ENCODE measurements around the gene BRD4. TPM values are rescaled to one million over a fixed set of nuclear protein-coding genes. Genes with fewer than 3 reads are reported as not detected.

Gene BRD4
- total RNA-seq, 1 donor from 2014 or later: 143 TPM

DNA sequence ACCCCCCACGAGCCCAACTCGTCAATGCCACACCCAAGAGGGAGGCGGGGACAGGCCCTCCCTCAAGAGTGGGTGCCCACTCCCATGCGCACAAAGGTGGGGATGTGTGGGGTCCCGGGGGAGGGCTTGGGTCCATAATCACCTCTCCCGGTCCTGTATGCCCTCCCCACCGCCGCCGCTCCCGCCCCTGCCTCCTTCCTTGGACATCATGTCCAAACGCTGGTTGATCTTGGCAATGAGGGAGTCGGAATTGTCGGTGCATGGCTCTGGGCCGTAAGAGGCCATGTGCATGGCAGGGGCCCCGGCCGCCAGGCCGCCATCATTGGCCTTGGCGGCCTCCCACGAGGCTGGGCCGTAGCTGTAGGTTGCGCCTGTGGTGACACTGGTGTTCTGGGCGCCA is 41.3 kb upstream of the BRD4 start:
- no peak for DNase-seq (ENCODE audit: extremely low spot score, unreplicated experiment)

GRCh38 chr19:15372891-15373301 is 40.6 kb upstream of the BRD4 start:
- peaks cover 18% of the 10 kb centered on the region for H3K4me1 Mint-ChIP-seq (ENCODE audit: unreplicated experiment)
- H3K4me3 Mint-ChIP-seq (ENCODE audit: unreplicated experiment): no peak overlapping the region
- no peaks in the 10 kb centered on the region for H3K9me3 Mint-ChIP-seq (ENCODE audit: unreplicated experiment)
- DNase-seq (ENCODE audit: extremely low spot score, unreplicated experiment): no peak
- H3K36me3 Mint-ChIP-seq (ENCODE audit: unreplicated experiment): peaks cover 22% of the 10 kb centered on the region
- H3K27ac Mint-ChIP-seq (ENCODE audit: unreplicated experiment): no peak overlapping the region
- TF ChIP-seq, protein P1, sequence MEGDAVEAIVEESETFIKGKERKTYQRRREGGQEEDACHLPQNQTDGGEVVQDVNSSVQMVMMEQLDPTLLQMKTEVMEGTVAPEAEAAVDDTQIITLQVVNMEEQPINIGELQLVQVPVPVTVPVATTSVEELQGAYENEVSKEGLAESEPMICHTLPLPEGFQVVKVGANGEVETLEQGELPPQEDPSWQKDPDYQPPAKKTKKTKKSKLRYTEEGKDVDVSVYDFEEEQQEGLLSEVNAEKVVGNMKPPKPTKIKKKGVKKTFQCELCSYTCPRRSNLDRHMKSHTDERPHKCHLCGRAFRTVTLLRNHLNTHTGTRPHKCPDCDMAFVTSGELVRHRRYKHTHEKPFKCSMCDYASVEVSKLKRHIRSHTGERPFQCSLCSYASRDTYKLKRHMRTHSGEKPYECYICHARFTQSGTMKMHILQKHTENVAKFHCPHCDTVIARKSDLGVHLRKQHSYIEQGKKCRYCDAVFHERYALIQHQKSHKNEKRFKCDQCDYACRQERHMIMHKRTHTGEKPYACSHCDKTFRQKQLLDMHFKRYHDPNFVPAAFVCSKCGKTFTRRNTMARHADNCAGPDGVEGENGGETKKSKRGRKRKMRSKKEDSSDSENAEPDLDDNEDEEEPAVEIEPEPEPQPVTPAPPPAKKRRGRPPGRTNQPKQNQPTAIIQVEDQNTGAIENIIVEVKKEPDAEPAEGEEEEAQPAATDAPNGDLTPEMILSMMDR (IDR thresholded peaks at IDR 0.05): no peak
- H3K27me3 Mint-ChIP-seq (ENCODE audit: unreplicated experiment): no peaks in the 10 kb centered on the region

More for the DNA sequence above, 41.3 kb upstream of the BRD4 start:
- TF ChIP-seq, protein P1 (IDR thresholded peaks at IDR 0.05): no peak
- H3K4me1 Mint-ChIP-seq (ENCODE audit: unreplicated experiment): peaks cover 23% of the 10 kb centered on the region
- no peak overlapping the region for H3K4me3 Mint-ChIP-seq (ENCODE audit: unreplicated experiment)
- peaks cover 17% of the 10 kb centered on the region for H3K36me3 Mint-ChIP-seq (ENCODE audit: unreplicated experiment)
- no peaks in the 10 kb centered on the region for H3K9me3 Mint-ChIP-seq (ENCODE audit: unreplicated experiment)
- no peaks in the 10 kb centered on the region for H3K27me3 Mint-ChIP-seq (ENCODE audit: unreplicated experiment)
- H3K27ac Mint-ChIP-seq (ENCODE audit: unreplicated experiment): no peak overlapping the region

- no peak for DNase-seq (ENCODE audit: extremely low spot score, unreplicated experiment)
- peaks cover 14% of the 10 kb centered on the region for H3K4me1 Mint-ChIP-seq (ENCODE audit: unreplicated experiment)
- no peak overlapping the region for H3K27ac Mint-ChIP-seq (ENCODE audit: unreplicated experiment)
- H3K27me3 Mint-ChIP-seq (ENCODE audit: unreplicated experiment): no peaks in the 10 kb centered on the region
- peaks cover 25% of the 10 kb centered on the region for H3K36me3 Mint-ChIP-seq (ENCODE audit: unreplicated experiment)
- H3K4me3 Mint-ChIP-seq (ENCODE audit: unreplicated experiment): no peak overlapping the region
- TF ChIP-seq, protein P1 (IDR thresholded peaks at IDR 0.05): no peak
- H3K9me3 Mint-ChIP-seq (ENCODE audit: unreplicated experiment): no peaks in the 10 kb centered on the region
Measured at GRCh38 chr19:15372470-15372869, 40.1 kb upstream of the BRD4 start.

DNA sequence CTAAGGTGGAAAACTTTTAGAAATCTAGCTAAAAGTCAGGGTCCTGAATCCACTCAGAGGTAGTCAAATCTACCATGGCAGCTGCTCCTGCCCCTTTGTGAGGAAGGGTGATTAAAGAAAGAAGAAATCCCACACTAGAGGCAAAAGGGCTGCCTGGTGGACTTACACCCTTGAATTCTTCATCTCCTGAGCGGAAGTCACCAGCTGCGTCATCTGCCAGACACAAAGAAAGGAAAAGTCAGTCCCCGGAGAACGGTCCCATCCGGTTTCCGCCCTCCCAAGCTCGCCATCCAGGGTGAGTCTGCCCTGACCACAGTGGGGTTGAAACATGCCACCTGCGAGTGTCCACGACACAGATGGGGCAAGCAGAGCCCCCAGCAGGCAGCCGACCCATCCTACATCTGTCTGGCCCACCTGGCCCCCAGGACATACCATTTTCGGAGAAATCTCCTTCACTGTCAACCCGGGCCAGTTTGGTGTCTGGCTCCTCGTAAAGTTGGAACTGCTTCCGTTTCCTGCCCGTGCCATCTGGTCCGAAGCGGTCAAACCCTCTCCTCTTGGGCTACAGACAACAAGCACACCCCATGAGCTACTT is 39.5 kb upstream of the BRD4 start:
- H3K4me3 Mint-ChIP-seq (ENCODE audit: unreplicated experiment): no peak overlapping the region
- DNase-seq (ENCODE audit: extremely low spot score, unreplicated experiment): no peak
- no peak overlapping the region for H3K27ac Mint-ChIP-seq (ENCODE audit: unreplicated experiment)
- no peaks in the 10 kb centered on the region for H3K9me3 Mint-ChIP-seq (ENCODE audit: unreplicated experiment)
- no peaks in the 10 kb centered on the region for H3K27me3 Mint-ChIP-seq (ENCODE audit: unreplicated experiment)
- peaks cover 28% of the 10 kb centered on the region for H3K36me3 Mint-ChIP-seq (ENCODE audit: unreplicated experiment)
- TF ChIP-seq, protein P1 (IDR thresholded peaks at IDR 0.05): no peak
- H3K4me1 Mint-ChIP-seq (ENCODE audit: unreplicated experiment): peaks cover 8% of the 10 kb centered on the region

- TF ChIP-seq, protein P1 (IDR thresholded peaks at IDR 0.05): no peak
- no peaks in the 10 kb centered on the region for H3K27me3 Mint-ChIP-seq (ENCODE audit: unreplicated experiment)
- H3K9me3 Mint-ChIP-seq (ENCODE audit: unreplicated experiment): no peaks in the 10 kb centered on the region
- peaks cover 31% of the 10 kb centered on the region for H3K36me3 Mint-ChIP-seq (ENCODE audit: unreplicated experiment)
- DNase-seq (ENCODE audit: extremely low spot score, unreplicated experiment): no peak
- H3K4me1 Mint-ChIP-seq (ENCODE audit: unreplicated experiment): peaks cover 4% of the 10 kb centered on the region
- H3K27ac Mint-ChIP-seq (ENCODE audit: unreplicated experiment): no peak overlapping the region
- H3K4me3 Mint-ChIP-seq (ENCODE audit: unreplicated experiment): no peak overlapping the region
Measured at GRCh38 chr19:15371119-15371518, 38.8 kb upstream of the BRD4 start.

Measured in osteocyte (in vitro differentiated cells).